Activated T-cell treated with anti-CD3 and anti-CD28 coated beads, Interleukin-2, amount 50 U/mL, for 24 hours (primary cell): Measurements from ENCODE around the gene PRR14.
A peak's percentile ranks its signal among the peaks of the same experiment; 100 is the strongest.
"Not testable (repeated sequence)": the region's sequence is repeated elsewhere in the genome, so short reads cannot be mapped to it uniquely, and the experiment has no call there.

ENCODE experiments used
- DNase-seq: peaks from one replicate; pipeline ENCODE4 v3.0.0-alpha.2; 2020
- H3K27ac Mint-ChIP-seq: 2 replicates; pipeline ENCODE4 v1.8.0; 2020; ENCODE audit warnings: mild to moderate bottlenecking, mixed read lengths
- H3K27me3 Mint-ChIP-seq: 2 replicates; pipeline ENCODE4 v1.8.0; 2020; ENCODE audit warnings: mixed read lengths
- H3K36me3 Mint-ChIP-seq: 2 replicates; pipeline ENCODE4 v1.8.0; 2020; ENCODE audit warnings: low read depth, mixed read lengths
- H3K4me1 Mint-ChIP-seq: 2 replicates; pipeline ENCODE4 v1.8.0; 2020; ENCODE audit warnings: low read depth, mixed read lengths
- H3K4me3 Mint-ChIP-seq: 2 replicates; pipeline ENCODE4 v1.8.0; 2020; ENCODE audit warnings: mild to moderate bottlenecking, moderate library complexity, mixed read lengths
- H3K9me3 Mint-ChIP-seq: 2 replicates; pipeline ENCODE4 v1.8.0; 2020; ENCODE audit warnings: mixed read lengths

The PRR14 gene

DNA sequence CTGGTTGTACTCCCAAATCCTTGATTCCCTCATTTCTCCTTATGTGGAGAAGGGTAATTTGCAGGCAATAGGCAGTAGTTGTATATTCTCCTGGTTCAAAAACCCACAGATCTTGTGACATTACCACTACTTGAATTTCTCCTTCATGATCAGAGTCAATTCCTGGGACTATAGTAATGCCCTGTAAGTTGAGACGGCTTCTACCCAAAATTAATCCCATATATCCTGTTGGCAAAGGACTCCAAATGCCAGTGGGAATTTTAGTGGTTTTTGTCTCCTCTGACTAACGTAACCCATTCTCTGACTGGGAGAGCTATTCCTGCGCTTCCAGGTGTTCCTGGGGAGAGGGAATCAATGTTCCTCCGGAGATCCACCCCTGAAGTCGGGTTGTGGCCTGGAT lies 29.0 kb upstream of the PRR14 start:
- Mint-ChIP-seq H3K27ac (no peak overlapping the region), H3K27me3 (no peaks in the 10 kb centered on the region), H3K4me3 (no peak overlapping the region), H3K36me3 (no peaks in the 10 kb centered on the region), H3K4me1 (no peaks in the 10 kb centered on the region), H3K9me3 (no peaks in the 10 kb centered on the region)
- DNase-seq, result no peak

DNA sequence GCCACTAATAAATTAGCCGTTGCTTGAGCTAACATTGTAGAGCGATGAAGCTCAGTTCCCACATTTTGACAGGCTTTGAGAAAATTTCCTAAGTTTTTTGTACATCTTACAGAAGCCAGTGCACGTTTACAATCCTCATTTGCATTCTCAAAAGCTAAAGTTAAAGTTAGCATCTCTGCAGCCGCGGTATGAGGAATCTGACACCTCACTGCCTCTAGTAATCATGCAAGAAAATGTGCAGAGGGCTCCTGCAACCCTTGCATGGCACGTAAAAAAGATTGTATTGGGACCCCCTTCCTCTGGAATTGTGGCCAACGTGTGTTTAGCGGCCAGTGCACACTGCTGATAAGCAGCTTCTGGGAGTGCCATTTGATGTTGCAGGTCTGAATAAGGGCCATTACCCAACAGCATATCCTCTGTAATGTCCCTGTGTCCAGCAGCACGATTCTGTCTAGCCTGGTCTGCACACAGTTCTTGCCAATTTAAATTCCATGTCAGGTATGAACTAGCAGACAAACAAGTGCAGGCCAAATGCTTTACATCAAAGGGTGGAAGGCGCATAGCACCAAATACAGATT lies 28.2 kb upstream of the PRR14 start:
- Mint-ChIP-seq H3K4me3 (no peak overlapping the region), H3K27ac (no peak overlapping the region)

DNA sequence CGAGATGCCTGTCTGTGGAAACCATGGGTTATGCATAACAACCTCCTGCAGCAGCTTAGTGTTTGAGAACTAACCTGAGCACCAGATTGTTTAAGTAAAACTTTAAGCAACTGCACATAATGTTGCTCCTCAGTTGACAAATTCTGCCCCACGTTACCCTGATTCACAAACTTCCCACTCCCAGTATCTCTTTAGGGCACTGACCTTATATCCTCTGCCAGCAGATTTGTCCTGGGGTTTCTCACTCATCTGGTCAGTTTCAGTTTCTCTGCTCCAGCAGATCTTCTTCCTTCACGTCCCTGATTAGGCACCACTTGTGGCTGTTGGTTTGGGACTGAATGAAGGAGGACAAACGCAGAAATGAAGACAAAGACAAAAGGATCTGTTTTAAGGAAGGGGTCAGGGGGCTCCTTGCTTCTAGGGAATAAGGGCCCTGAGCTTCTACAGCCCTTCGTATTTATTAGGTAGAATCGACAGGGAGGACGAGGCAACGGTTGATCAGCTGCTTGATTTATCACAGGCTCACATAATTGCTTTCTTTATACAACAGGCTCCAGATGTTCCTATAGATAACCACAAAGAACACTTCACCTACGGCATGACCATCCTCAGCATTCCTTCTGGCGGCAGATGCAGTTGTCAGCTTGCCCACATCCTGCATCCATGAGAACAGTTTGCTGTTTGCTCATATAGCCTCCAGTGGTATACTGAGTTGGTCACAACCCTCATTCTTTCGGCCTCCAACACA lies 27.1 kb upstream of the PRR14 start:
- no peaks in the 10 kb centered on the region for H3K36me3 Mint-ChIP-seq
- no peak overlapping the region for H3K4me3 Mint-ChIP-seq
- H3K27me3 Mint-ChIP-seq, result no peaks in the 10 kb centered on the region
- no peak overlapping the region for H3K27ac Mint-ChIP-seq
- H3K4me1 Mint-ChIP-seq, result peaks cover 4% of the 10 kb centered on the region
- DNase-seq, result no peak
- no peaks in the 10 kb centered on the region for H3K9me3 Mint-ChIP-seq

More for the DNA sequence above, 28.2 kb upstream of the PRR14 start:
- no peaks in the 10 kb centered on the region for H3K27me3 Mint-ChIP-seq
- no peaks in the 10 kb centered on the region for H3K9me3 Mint-ChIP-seq
- no peaks in the 10 kb centered on the region for H3K36me3 Mint-ChIP-seq
- DNase-seq, result no peak
- H3K4me1 Mint-ChIP-seq, result no peaks in the 10 kb centered on the region

DNA sequence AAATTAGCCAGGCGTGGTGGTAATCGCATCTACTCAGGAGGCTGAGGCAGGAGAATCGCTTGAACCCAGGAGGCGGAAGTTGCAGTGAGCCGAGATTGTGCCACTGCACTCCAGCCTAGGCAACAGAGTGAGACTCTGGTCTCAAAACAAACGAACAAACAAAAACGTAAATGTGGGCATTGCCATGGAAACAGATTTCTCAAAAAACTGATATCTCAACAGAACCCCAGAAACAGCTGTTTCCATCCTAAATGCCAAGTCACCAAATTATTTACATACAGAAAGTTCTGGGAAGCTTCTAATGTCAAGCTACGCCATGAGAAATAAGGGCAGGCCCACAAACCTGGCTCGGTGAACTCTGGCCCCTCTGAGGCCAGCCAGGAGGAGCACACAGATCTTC lies 24.5 kb upstream of the PRR14 start:
- no peak for DNase-seq
- peaks cover 10% of the 10 kb centered on the region for H3K4me1 Mint-ChIP-seq
- H3K27me3 Mint-ChIP-seq, result no peaks in the 10 kb centered on the region
- no peak overlapping the region for H3K27ac Mint-ChIP-seq
- no peaks in the 10 kb centered on the region for H3K9me3 Mint-ChIP-seq
- no peaks in the 10 kb centered on the region for H3K36me3 Mint-ChIP-seq
- H3K4me3 Mint-ChIP-seq, result no peak overlapping the region

DNA sequence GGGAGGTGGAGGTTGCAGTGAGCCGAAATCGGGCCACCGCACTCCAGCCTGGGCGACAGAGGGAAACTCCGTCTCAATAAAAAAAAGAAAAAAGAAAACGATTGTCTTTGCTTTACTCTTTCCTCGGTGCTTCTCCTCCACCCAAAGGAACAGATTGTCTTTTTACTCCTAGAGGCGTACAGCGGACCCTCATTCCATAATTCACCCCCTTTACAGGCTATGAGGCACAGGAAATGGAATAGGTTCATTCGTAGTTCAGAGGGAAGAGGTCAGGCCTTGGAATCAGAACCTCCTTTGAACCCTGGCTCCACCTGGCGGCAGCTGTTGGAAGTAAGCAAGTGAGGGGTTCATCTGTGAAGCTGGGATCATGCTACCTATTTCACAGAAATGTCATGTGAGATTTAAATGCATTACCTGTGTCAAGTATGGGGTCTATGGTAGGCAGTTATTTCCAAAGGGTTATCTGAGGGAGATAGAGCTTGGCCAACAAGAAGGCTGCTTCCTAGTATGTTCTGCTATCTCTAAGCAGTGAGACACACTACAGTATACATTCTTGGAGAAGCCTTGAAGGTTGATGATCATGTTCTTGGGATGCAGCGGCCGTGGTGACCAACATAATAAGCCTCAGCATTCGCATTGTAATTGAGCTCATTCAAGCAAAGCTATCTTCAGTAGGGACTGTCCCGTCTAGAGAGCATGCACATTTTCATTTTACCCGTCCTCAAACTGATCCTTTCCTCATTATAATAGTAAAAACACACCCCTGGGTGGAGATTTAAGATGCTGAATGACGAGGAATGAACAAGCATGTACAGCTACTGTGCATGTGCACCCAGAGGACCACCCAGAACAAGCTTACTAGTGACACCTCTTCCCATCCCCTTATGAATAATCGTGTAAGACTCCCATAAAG lies 21.9 kb upstream of the PRR14 start:
- peak overlapping the region; percentile 90 for H3K27ac Mint-ChIP-seq
- H3K4me1 Mint-ChIP-seq, result peaks cover 11% of the 10 kb centered on the region
- peak overlapping the region; percentile 62 for H3K4me3 Mint-ChIP-seq
- no peaks in the 10 kb centered on the region for H3K9me3 Mint-ChIP-seq
- peaks cover 1% of the 10 kb centered on the region for H3K36me3 Mint-ChIP-seq
- H3K27me3 Mint-ChIP-seq, result no peaks in the 10 kb centered on the region
- peak; percentile 94 for DNase-seq

DNA sequence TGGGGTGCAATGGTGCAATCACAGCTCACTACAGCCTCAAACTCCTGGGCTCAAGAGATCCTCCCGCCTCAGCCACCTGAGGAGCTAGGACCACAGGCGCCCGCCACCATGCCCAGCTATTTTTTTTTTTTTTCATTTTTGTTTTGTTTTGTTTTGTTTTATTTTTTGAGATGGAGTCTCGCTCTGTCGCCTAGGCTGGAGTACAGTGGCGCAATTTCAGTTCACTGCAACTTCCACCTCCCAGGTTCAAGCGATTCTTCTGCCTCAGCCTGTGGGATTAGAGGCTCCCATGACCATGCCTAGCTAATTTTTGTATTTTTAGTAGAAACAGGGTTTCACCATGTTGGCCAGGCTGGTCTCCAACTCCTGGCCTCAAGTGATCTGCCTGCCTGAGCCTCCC lies 18.3 kb upstream of the PRR14 start:
- DNase-seq, H3K27me3 Mint-ChIP-seq, H3K9me3 Mint-ChIP-seq, H3K4me3 Mint-ChIP-seq, H3K27ac Mint-ChIP-seq: not testable (repeated sequence)
- Mint-ChIP-seq H3K36me3 (peaks cover 18% of the 10 kb centered on the region), H3K4me1 (peaks cover 24% of the 10 kb centered on the region)

DNA sequence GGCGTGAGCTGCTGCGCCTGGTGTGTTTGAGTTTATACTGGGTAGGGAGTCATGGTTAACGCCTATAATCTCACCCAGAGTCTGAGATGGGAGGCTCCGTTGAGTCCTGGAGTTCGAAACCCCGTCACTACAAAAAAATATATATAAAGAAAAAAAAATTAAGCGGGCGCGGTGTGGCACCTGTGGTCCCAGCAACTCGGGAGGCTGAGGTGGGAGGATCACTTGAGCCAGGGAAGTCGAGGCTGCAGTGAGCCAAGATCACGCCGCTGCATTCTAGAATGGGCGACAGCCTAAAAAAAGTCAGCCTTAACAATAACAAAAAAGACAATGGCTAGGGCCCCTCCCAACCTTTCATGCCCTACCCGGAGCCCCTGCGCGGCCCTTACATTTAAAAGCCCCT lies 17.2 kb upstream of the PRR14 start:
- no peak for DNase-seq
- peak overlapping the region; percentile 95 for H3K4me3 Mint-ChIP-seq
- peak overlapping the region; percentile 99 for H3K27ac Mint-ChIP-seq
- H3K4me1 Mint-ChIP-seq, result peaks cover 22% of the 10 kb centered on the region
- peaks cover 18% of the 10 kb centered on the region for H3K36me3 Mint-ChIP-seq
- no peaks in the 10 kb centered on the region for H3K9me3 Mint-ChIP-seq
- H3K27me3 Mint-ChIP-seq, result no peaks in the 10 kb centered on the region

DNA sequence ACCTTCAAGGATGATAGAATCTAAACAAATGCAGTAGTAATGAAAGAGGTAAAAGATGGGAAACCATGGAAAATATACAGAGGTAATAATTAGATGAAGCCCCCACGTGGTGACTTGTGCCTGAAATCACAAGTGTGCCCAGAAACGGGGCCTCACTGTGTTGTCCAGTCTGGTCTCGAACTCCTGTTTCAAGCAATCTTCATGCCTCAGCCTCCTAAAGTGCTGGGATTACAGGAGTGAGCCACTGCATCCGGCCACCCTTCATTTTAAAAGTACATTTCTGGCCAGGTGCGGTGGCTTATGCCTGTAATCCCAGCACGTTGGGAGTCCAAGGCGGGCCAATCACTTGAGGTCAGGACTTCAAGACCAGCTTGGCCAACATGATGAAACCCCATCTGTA lies 14.2 kb upstream of the PRR14 start:
- Mint-ChIP-seq H3K4me3 (peak overlapping the region; percentile 95), H3K36me3 (peaks cover 18% of the 10 kb centered on the region), H3K27me3 (no peaks in the 10 kb centered on the region), H3K4me1 (peaks cover 14% of the 10 kb centered on the region), H3K9me3 (no peaks in the 10 kb centered on the region), H3K27ac (no peak overlapping the region)
- no peak for DNase-seq

DNA sequence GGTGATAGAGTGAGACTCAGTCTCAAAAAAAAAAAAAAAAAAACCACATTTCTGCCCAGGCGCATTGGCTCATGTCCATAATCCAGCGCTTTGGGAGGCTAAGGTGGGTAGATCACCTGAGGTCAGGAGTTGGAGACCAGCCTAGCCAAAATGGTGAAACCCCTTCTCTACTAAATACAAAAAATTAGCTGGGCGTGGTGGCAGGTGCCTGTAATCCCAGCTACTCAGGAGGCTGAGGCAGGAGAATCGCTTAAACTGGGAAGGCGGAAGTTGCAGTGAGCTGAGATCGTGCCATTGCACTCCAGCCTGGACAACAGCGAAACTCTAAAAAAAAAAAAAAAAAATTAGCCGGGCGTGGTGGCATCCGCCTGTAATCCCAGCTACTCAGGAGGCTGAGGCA lies 13.6 kb upstream of the PRR14 start:
- H3K27me3 Mint-ChIP-seq, H3K9me3 Mint-ChIP-seq, DNase-seq, H3K4me3 Mint-ChIP-seq, H3K27ac Mint-ChIP-seq: not testable (repeated sequence)
- Mint-ChIP-seq H3K4me1 (peaks cover 14% of the 10 kb centered on the region), H3K36me3 (peaks cover 18% of the 10 kb centered on the region)

DNA sequence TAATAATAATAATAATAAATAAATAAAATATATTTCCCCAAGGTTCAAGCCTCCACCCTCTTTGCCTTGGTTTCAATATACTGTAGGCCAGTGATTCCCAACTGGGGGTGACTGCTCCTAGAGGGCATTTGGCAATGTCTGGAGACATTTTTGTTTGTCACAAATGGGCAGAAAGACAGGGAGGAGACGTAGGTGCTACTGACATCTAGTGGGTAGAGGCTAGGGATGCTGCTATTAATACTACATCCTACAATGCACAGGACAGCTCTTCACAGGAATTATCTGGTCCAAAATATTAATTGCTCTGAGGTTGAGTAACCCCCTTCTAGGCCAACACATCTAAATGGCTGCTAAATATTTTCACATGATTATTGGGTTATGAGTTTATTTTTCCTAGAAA lies 12.8 kb upstream of the PRR14 start:
- no peak overlapping the region for H3K4me3 Mint-ChIP-seq
- DNase-seq, result no peak
- peaks cover 18% of the 10 kb centered on the region for H3K36me3 Mint-ChIP-seq
- no peaks in the 10 kb centered on the region for H3K9me3 Mint-ChIP-seq
- no peak overlapping the region for H3K27ac Mint-ChIP-seq
- H3K27me3 Mint-ChIP-seq, result no peaks in the 10 kb centered on the region
- H3K4me1 Mint-ChIP-seq, result peaks cover 14% of the 10 kb centered on the region

DNA sequence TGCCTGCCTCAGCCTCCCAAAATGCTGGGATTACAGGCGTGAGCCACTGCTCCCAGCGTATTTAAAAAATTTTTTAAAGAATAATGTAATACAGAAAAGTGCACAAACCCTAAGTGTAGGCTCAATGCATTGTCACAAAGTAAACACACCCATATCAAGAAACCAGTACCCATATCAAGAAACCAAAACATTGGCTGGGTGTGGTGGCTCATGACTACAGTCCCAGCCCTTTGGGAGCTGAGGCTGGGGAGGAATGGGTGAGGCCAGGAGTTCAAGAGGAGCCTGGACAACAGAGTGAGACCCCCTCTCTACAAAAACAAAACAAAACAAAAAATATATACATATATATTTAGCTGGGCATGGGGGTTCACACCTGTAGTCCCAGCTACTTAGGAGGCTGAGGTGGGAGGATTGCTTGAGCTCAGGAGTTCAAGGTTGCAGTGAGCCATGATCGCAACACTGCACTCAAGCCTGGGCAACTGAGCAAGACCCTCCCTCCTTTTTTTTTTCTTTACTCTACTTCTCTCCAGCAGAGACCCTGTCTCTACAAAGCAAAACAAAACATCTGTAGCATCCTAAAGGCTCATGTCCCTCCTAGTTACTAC lies 9.3 kb upstream of the PRR14 start:
- no peaks in the 10 kb centered on the region for H3K4me1 Mint-ChIP-seq
- no peak for DNase-seq
- no peaks in the 10 kb centered on the region for H3K9me3 Mint-ChIP-seq
- no peak overlapping the region for H3K4me3 Mint-ChIP-seq
- no peak overlapping the region for H3K27ac Mint-ChIP-seq
- no peaks in the 10 kb centered on the region for H3K36me3 Mint-ChIP-seq
- no peaks in the 10 kb centered on the region for H3K27me3 Mint-ChIP-seq

DNA sequence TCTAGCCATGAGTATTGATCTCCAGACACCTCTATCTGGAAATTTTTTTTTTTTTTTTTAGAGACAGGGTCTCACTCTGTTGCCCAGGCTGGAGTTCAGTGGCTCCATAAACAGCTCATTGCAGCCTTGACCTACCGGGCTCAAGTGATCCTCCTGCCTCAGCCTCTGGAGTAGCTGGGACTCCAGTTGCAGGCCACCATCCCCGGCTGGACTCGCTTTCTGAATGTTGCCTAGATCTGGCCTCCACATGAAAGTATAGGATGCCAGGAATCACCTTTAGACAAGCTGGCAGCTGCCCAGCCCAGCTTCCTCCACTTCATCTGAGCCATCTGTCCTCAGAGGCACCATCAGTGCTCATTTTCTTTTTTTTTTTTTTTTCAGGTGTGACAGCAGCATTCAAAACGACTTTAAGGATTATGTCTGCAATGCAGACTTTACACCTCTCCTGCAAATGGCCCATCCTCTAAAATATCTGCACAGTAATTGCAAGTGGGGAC lies 6.4 kb upstream of the PRR14 start:
- no peak overlapping the region for H3K27ac Mint-ChIP-seq
- H3K9me3 Mint-ChIP-seq, result no peaks in the 10 kb centered on the region
- H3K4me1 Mint-ChIP-seq, result peaks cover 1% of the 10 kb centered on the region
- DNase-seq, result no peak
- H3K36me3 Mint-ChIP-seq, result no peaks in the 10 kb centered on the region
- no peak overlapping the region for H3K4me3 Mint-ChIP-seq
- H3K27me3 Mint-ChIP-seq, result no peaks in the 10 kb centered on the region

DNA sequence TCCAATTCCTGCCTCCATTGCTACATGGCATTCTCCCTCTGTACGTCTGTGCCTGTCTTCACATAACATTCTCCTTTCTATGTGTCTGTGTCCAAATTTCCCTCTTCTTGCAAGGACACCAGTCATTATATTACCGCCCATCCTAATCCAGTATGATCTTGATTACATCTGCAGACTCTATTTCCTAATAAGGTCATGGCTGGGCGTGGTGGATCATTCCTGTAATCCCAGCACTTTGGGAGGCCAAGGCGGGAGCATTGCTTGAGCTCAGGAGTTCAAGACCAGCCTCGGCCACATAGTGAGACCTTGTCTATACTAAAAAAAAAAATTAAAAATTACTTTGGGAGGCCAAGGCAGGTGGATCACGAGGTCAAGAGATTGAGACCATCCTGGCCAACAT lies 5.0 kb upstream of the PRR14 start:
- no peaks in the 10 kb centered on the region for H3K27me3 Mint-ChIP-seq
- no peak for DNase-seq
- H3K27ac Mint-ChIP-seq, result no peak overlapping the region
- H3K4me1 Mint-ChIP-seq, result peaks cover 9% of the 10 kb centered on the region
- no peaks in the 10 kb centered on the region for H3K9me3 Mint-ChIP-seq
- no peak overlapping the region for H3K4me3 Mint-ChIP-seq
- peaks cover 6% of the 10 kb centered on the region for H3K36me3 Mint-ChIP-seq

DNA sequence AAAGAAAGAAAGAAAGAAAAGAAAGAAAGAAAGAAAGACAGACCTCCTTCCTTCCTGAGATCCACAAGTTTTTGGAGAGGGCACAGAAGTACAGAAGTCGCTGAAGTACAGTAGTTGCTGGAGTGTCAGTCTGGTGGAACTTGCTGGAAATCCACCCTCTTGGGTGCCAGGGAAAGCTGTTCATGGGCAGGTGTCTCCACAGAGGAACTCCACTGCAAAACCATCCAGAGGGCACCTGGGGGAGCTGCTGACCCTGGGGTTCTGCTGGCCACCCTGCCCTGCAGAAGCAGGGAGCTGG lies 3.5 kb upstream of the PRR14 start:
- H3K36me3 Mint-ChIP-seq, result peaks cover 19% of the 10 kb centered on the region
- H3K9me3 Mint-ChIP-seq, result no peaks in the 10 kb centered on the region
- no peak overlapping the region for H3K4me3 Mint-ChIP-seq
- no peak for DNase-seq
- H3K27ac Mint-ChIP-seq, result no peak overlapping the region
- H3K4me1 Mint-ChIP-seq, result peaks cover 14% of the 10 kb centered on the region
- H3K27me3 Mint-ChIP-seq, result no peaks in the 10 kb centered on the region
